ENCODE data around the gene COBLL1.

The COBLL1 gene

DNA sequence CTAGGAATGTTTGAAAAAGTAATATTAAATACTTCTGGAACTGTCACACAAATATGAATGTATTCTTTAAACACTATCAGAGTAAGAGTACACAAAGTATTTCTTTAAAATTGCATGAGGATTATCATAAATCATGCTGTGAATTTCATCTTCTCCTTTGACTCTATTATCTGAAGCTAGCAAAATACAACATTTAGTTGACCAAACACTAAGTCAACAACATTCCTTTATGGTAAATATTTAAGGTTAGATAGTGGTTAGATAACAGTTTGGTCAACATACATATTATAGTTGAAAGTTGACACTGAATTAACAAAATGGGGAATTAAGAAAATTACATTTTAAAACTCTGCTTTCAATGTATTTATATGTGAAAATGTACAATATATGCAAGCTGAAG, 148.2 kb downstream of the COBLL1 start:
- FAIRE-seq = no peak
- DNase-seq (ENCODE audit: insufficient read length, low spot score) = no peak
- TF ChIP-seq, protein P1, sequence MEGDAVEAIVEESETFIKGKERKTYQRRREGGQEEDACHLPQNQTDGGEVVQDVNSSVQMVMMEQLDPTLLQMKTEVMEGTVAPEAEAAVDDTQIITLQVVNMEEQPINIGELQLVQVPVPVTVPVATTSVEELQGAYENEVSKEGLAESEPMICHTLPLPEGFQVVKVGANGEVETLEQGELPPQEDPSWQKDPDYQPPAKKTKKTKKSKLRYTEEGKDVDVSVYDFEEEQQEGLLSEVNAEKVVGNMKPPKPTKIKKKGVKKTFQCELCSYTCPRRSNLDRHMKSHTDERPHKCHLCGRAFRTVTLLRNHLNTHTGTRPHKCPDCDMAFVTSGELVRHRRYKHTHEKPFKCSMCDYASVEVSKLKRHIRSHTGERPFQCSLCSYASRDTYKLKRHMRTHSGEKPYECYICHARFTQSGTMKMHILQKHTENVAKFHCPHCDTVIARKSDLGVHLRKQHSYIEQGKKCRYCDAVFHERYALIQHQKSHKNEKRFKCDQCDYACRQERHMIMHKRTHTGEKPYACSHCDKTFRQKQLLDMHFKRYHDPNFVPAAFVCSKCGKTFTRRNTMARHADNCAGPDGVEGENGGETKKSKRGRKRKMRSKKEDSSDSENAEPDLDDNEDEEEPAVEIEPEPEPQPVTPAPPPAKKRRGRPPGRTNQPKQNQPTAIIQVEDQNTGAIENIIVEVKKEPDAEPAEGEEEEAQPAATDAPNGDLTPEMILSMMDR (IDR thresholded peaks at IDR 0.05; ENCODE audit: insufficient read depth, missing control alignments) = no peak

GRCh38 chr2:164692958-164693357, 148.7 kb downstream of the COBLL1 start:
- no peak for FAIRE-seq
- no peak for DNase-seq (ENCODE audit: insufficient read length, low spot score)
- TF ChIP-seq, protein P1 (IDR thresholded peaks at IDR 0.05; ENCODE audit: insufficient read depth, missing control alignments) = no peak

- TF ChIP-seq, protein P1 (IDR thresholded peaks at IDR 0.05; ENCODE audit: insufficient read depth, missing control alignments) = no peak
- FAIRE-seq (no peak), DNase-seq (ENCODE audit: insufficient read length, low spot score) (no peak)
Observed at GRCh38 chr2:164692114-164692513, 149.5 kb downstream of the COBLL1 start.

DNA sequence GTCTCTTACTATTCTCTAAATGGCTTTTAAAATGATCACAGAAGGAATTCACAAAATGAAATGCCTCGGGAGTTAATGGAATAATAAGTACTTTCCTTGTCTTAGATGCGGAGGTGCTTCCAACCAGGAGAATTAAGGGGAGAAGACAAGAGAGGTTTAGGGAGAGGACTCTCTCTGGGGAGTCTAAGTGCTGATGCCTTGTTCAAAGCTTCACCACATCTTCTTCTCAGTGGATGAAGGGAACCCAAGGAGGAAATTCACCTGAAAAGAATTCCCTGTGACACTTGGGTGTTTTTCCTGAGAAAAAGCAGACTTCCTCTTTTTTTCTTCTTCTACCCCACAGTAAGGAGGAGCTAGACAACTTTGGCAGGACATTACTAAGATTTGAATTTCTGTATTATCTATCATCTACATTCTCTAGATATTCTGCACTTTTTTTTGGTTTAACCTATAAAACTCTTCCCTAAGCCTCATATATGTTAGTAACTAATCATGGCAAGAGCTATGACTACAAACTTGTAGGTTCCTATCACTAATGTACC, 150.2 kb downstream of the COBLL1 start:
- DNase-seq (ENCODE audit: insufficient read length, low spot score) (no peak), FAIRE-seq (no peak)
- TF ChIP-seq, protein P1 (IDR thresholded peaks at IDR 0.05; ENCODE audit: insufficient read depth, missing control alignments) = no peak

DNA sequence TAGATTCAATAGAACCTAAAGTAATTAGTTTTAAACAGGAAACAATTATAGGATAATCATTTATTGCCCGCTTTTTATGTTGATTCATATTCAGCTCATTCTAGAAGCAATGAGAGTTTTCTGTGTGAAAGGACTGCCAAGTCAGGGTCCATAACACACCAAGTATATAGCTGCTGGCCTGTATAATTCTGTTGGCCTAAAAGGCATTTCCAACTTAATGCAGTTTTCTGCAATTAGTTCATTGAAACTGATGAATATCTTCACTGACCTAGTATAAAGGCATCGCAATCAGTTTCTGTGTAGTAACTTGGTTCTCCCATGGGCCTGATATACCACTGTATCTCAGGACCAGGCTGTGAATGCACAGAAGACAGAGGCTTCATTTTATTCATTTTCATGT, 151.3 kb downstream of the COBLL1 start:
- TF ChIP-seq, protein P1 (IDR thresholded peaks at IDR 0.05; ENCODE audit: insufficient read depth, missing control alignments) = no peak
- DNase-seq (ENCODE audit: insufficient read length, low spot score) (no peak), FAIRE-seq (no peak)

DNA sequence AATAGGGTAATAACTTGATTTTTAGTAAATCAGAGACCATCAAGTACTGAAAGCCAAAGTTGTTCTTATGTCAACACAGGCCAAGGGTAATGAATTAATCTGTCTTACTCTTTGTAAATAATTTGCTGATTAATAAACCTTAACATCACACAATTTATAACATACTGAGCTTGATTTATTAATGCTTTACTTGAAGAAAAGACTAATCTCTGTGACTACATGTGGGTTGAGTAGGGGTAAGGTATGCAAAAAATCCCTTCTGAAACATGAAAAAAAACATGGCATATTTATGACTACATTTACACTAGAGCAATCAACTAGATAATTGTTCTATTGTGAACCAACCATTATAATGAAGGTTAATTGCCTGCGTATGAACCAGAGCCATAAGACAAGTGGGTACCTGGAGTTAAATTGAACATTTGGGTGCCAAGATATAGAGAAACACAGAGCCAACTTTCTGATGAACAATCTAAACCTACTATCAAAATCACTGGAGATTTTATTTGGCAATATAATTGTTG, 152.7 kb downstream of the COBLL1 start:
- peak; percentile 25 for FAIRE-seq
- DNase-seq (ENCODE audit: insufficient read length, low spot score) = no peak

DNA sequence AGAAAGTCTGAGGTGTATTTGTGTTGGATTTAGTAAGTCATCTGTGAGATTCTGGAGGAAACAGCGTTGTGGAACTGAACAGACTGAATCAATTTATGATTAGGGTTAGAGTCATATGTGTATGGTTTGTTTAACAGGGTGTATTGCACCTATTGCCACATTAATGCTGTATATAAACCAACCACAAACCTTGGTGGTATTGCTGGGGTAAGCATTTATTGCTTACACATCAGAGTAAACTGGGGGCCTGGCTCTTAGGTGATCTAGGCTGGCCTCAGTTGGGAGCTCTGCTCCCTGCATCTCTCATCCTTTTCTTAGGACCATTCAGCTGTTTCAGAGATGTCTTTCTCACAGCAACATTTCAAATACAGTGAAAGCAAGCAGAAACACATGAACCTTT, 160.6 kb downstream of the COBLL1 start:
- TF ChIP-seq, protein P1 (IDR thresholded peaks at IDR 0.05; ENCODE audit: insufficient read depth, missing control alignments) = no peak
- FAIRE-seq = no peak

More for the DNA sequence above, 152.7 kb downstream of the COBLL1 start:
- TF ChIP-seq, protein P1 (IDR thresholded peaks at IDR 0.05; ENCODE audit: insufficient read depth, missing control alignments) = no peak

More for the DNA sequence above, 160.6 kb downstream of the COBLL1 start:
- no peak for DNase-seq (ENCODE audit: insufficient read length, low spot score)

Data from D721Med (cell line).